ENCODE data around the gene PDCD1.

Gene PDCD1

GRCh38 chr2:241873081-241873802, 14.5 kb upstream of the PDCD1 start:
- TF ChIP-seq CTCF (IDR thresholded peaks at IDR 0.05; ENCODE audit: control extremely low read depth, extremely low read depth, low read depth, missing control alignments) = no peak
- ChIA-PET POLR2A (no interaction called here), CTCF (interaction anchor here (1.2 kb wide), 1 partner anchor 187 kb away, joined by 3 read pairs; the partner anchor contains the start of gene DTYMK)
- no peak for DNase-seq (ENCODE audit: extremely low spot score)

GRCh38 chr2:241872313-241872642, 13.6 kb upstream of the PDCD1 start:
- TF ChIP-seq CTCF (IDR thresholded peaks at IDR 0.05; ENCODE audit: control extremely low read depth, extremely low read depth, low read depth, missing control alignments) = peak; percentile 6
- ChIA-PET CTCF (no interaction called here), POLR2A (no interaction called here)
- no peak for DNase-seq (ENCODE audit: extremely low spot score)

GRCh38 chr2:241871538-241872312, 13.0 kb upstream of the PDCD1 start:
- TF ChIP-seq CTCF (IDR thresholded peaks at IDR 0.05; ENCODE audit: control extremely low read depth, extremely low read depth, low read depth, missing control alignments) = no peak
- CTCF ChIA-PET = no interaction called here
- no peak for DNase-seq (ENCODE audit: extremely low spot score)
- POLR2A ChIA-PET = no interaction called here

- ChIA-PET POLR2A (no interaction called here), CTCF (interaction anchor here (0.7 kb wide), 1 partner anchor 137 kb away, joined by 3 read pairs; no protein-coding TSS in a partner anchor)
- no peak for DNase-seq (ENCODE audit: extremely low spot score)
- no peak for TF ChIP-seq CTCF (IDR thresholded peaks at IDR 0.05; ENCODE audit: control extremely low read depth, extremely low read depth, low read depth, missing control alignments)
Measured at GRCh38 chr2:241870611-241871537, 12.2 kb upstream of the PDCD1 start.

GRCh38 chr2:241870081-241870541, 11.4 kb upstream of the PDCD1 start:
- ChIA-PET CTCF (interaction anchor here (0.7 kb wide), 1 partner anchor 136 kb away, joined by 3 read pairs; no protein-coding TSS in a partner anchor), POLR2A (no interaction called here)
- DNase-seq (ENCODE audit: extremely low spot score) = no peak
- no peak for TF ChIP-seq CTCF (IDR thresholded peaks at IDR 0.05; ENCODE audit: control extremely low read depth, extremely low read depth, low read depth, missing control alignments)

Data from GM10248 (cell line).